ENCODE data around the gene TMCO1. TPM values are rescaled to one million over a fixed set of nuclear protein-coding genes. Genes with fewer than 3 reads are reported as not detected.

Gene TMCO1
- total and polyA plus RNA-seq, 2 of the 13 experiments (the other 11 are each of a cell fraction or from before 2014, with no cell fraction given) = 106 to 119 TPM

DNA sequence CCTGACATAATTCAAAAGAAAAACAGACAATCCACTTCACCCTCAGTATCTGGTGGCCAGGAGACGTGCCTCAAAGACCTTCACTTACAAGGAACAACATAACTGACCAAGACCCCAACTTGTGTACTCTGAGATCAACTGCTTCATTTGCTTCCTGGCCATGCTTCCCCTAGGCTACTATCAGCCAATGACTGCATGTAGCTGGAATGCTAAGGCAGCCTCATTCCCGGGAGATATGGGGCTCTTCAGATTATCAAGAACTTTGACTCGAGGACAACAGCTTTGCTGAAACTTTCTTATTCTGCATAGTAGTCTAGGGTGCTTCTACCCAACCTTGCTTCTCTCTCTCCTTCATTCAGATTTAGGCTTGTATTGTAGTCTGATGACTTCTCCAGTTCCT lies 47.1 kb upstream of the TMCO1 start (continued):
- TF ChIP-seq SKI (IDR thresholded peaks at IDR 0.05; ENCODE audit: partially characterized antibody) (no peak), TEAD3 (CRISPR knock-in tag; optimal IDR thresholded peaks at IDR 0.05; ENCODE audit: borderline replicate concordance) (no peak), GZF1 (CRISPR knock-in tag; IDR thresholded peaks at IDR 0.05) (no peak), ERF (CRISPR knock-in tag; IDR thresholded peaks at IDR 0.05) (no peak), ZC3H4 (CRISPR knock-in tag; IDR thresholded peaks at IDR 0.05; ENCODE audit: borderline replicate concordance) (no peak)
- TF ChIP-seq, protein P1, sequence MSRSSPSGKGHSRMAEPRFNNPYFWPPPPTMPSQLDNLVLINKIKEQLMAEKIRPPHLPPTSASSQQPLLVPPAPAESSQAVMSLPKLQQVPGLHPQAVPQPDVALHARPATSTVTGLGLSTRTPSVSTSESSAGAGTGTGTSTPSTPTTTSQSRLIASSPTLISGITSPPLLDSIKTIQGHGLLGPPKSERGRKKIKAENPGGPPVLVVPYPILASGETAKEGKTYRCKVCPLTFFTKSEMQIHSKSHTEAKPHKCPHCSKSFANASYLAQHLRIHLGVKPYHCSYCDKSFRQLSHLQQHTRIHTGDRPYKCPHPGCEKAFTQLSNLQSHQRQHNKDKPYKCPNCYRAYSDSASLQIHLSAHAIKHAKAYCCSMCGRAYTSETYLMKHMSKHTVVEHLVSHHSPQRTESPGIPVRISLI (CRISPR knock-in tag; IDR thresholded peaks at IDR 0.05; ENCODE audit: borderline replicate concordance) = no peak
- TF ChIP-seq, protein P2, sequence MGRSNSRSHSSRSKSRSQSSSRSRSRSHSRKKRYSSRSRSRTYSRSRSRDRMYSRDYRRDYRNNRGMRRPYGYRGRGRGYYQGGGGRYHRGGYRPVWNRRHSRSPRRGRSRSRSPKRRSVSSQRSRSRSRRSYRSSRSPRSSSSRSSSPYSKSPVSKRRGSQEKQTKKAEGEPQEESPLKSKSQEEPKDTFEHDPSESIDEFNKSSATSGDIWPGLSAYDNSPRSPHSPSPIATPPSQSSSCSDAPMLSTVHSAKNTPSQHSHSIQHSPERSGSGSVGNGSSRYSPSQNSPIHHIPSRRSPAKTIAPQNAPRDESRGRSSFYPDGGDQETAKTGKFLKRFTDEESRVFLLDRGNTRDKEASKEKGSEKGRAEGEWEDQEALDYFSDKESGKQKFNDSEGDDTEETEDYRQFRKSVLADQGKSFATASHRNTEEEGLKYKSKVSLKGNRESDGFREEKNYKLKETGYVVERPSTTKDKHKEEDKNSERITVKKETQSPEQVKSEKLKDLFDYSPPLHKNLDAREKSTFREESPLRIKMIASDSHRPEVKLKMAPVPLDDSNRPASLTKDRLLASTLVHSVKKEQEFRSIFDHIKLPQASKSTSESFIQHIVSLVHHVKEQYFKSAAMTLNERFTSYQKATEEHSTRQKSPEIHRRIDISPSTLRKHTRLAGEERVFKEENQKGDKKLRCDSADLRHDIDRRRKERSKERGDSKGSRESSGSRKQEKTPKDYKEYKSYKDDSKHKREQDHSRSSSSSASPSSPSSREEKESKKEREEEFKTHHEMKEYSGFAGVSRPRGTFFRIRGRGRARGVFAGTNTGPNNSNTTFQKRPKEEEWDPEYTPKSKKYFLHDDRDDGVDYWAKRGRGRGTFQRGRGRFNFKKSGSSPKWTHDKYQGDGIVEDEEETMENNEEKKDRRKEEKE (IDR thresholded peaks at IDR 0.05) = no peak

DNA sequence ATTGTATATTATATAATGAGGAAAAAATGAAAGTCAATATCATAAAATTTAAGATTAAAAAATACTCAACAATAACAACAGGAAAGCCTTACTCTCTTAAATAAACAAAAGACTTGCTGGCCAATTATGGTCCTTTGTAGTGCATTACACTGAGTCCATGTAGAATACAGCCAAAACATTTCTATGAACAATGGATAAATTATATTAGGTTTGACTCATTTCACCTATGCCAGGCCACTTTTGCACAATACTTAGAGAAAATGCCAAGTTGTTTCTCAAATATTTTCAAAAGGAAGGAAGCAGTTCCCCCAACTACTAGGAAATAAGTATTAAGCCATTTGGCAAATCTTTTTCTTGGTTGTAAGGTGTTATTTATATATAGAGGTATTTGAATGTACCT lies 38.9 kb upstream of the TMCO1 start:
- no peaks in the 10 kb centered on the region for H3K79me2 ChIP-seq (ENCODE audit: insufficient read depth, low read length)
- no peak overlapping the region for H3K27ac ChIP-seq (ENCODE audit: extremely low read length, insufficient read depth, low read length)
- no peak overlapping the region for H3K9ac ChIP-seq (ENCODE audit: insufficient read depth, low read depth, low read length)
- in situ Hi-C loops (cut with HindIII; ENCODE audit: extremely low pct_ligation_motif_present, low pct_unique_long_range_greater_than_20kb) (no loop called here), intact Hi-C loops (cut with micrococcal nuclease; ENCODE audit: unreplicated experiment) (no loop called here)
- ATAC-seq (no peak), DNase-seq (ENCODE audit: low spot score) (no peak), FAIRE-seq (no peak)
- H3K9me3 ChIP-seq (ENCODE audit: low read length) = no peaks in the 10 kb centered on the region
- no peaks in the 10 kb centered on the region for H4K20me1 ChIP-seq (ENCODE audit: insufficient read depth, low read length)
- no TSS peak for BruUV-seq (replicated peaks)
- POLR2A ChIA-PET = no interaction called here
- no peak overlapping the region for H3K4me2 ChIP-seq (ENCODE audit: low read depth, low read length)
- no peak overlapping the region for H2AFZ ChIP-seq (ENCODE audit: low read length)
- H3K4me1 ChIP-seq (ENCODE audit: insufficient read depth, low read length) = no peaks in the 10 kb centered on the region
- CTCF ChIA-PET (ENCODE audit: low intra/inter-chr PET ratio, low total read pairs) = no interaction called here
- TF ChIP-seq ZNF10 (CRISPR knock-in tag; IDR thresholded peaks at IDR 0.05; ENCODE audit: borderline replicate concordance, low read depth) = no peak
- no peak for TF ChIP-seq ZNF556 (CRISPR knock-in tag; IDR thresholded peaks at IDR 0.05; ENCODE audit: borderline replicate concordance)
- no peak for TF ChIP-seq ZNF678 (CRISPR knock-in tag; IDR thresholded peaks at IDR 0.05)
- no peak for TF ChIP-seq TSC22D2 (CRISPR knock-in tag; IDR thresholded peaks at IDR 0.05; ENCODE audit: borderline replicate concordance)
- TF ChIP-seq AGO1 (IDR thresholded peaks at IDR 0.05; ENCODE audit: low read depth, low read length, poor library complexity, severe bottlenecking) = no peak
- TF ChIP-seq, protein P3, sequence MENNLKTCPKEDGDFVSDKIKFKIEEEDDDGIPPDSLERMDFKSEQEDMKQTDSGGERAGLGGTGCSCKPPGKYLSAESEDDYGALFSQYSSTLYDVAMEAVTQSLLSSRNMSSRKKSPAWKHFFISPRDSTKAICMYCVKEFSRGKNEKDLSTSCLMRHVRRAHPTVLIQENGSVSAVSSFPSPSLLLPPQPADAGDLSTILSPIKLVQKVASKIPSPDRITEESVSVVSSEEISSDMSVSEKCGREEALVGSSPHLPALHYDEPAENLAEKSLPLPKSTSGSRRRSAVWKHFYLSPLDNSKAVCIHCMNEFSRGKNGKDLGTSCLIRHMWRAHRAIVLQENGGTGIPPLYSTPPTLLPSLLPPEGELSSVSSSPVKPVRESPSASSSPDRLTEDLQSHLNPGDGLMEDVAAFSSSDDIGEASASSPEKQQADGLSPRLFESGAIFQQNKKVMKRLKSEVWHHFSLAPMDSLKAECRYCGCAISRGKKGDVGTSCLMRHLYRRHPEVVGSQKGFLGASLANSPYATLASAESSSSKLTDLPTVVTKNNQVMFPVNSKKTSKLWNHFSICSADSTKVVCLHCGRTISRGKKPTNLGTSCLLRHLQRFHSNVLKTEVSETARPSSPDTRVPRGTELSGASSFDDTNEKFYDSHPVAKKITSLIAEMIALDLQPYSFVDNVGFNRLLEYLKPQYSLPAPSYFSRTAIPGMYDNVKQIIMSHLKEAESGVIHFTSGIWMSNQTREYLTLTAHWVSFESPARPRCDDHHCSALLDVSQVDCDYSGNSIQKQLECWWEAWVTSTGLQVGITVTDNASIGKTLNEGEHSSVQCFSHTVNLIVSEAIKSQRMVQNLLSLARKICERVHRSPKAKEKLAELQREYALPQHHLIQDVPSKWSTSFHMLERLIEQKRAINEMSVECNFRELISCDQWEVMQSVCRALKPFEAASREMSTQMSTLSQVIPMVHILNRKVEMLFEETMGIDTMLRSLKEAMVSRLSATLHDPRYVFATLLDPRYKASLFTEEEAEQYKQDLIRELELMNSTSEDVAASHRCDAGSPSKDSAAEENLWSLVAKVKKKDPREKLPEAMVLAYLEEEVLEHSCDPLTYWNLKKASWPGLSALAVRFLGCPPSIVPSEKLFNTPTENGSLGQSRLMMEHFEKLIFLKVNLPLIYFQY (CRISPR knock-in tag; IDR thresholded peaks at IDR 0.05; ENCODE audit: borderline replicate concordance) = no peak
- TF ChIP-seq, protein P4, sequence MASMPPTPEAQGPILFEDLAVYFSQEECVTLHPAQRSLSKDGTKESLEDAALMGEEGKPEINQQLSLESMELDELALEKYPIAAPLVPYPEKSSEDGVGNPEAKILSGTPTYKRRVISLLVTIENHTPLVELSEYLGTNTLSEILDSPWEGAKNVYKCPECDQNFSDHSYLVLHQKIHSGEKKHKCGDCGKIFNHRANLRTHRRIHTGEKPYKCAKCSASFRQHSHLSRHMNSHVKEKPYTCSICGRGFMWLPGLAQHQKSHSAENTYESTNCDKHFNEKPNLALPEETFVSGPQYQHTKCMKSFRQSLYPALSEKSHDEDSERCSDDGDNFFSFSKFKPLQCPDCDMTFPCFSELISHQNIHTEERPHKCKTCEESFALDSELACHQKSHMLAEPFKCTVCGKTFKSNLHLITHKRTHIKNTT (CRISPR knock-in tag; IDR thresholded peaks at IDR 0.05) = no peak
- H3K27me3 ChIP-seq (ENCODE audit: control insufficient read depth in 1 of 2, insufficient read depth in 2 of 2, low read length in 2 of 2) = no peaks in the 10 kb centered on the region
- no peak overlapping the region for H3K4me3 ChIP-seq (replicated peaks in 1 of 3; ENCODE audit: insufficient read depth in 1 of 3, low read depth in 2 of 3, low read length in 3 of 3)
- no peaks in the 10 kb centered on the region for H3K36me3 ChIP-seq (replicated peaks in 1 of 2; ENCODE audit: control insufficient read depth in 1 of 2, insufficient read depth in 2 of 2, low read length in 2 of 2)

Measured in HepG2 (cell line).